Panc1 (cell line): Measurements from ENCODE around the gene LOXL4. TPM values are rescaled to one million over a fixed set of nuclear protein-coding genes. Genes with fewer than 3 reads are reported as not detected.

Experiments used
- ATAC-seq: fragments of 200-7000 bp; cut with Tn5 transposase; 2 replicates; pipeline ENCODE4 v1.9.1; 2020; ENCODE audit warnings: mild to moderate bottlenecking, moderate library complexity
- BruUV-seq: library from RNA; stranded (reverse); fragments of 400-500 nt; replicated peaks from 2 replicates; lab custom pipeline; 2021; lab: Mats Ljungman, UMichigan
- CTCF ChIA-PET: fragments of 300-600 bp; sonication (Branson Sonifier 250); formaldehyde crosslinking; loops from one replicate; lab custom pipeline; 2022; ENCODE audit warnings: antibody characterized with exemption; lab: Charles Lee
- POLR2A ChIA-PET: fragments of 300-600 bp; sonication (Branson Sonifier 250); formaldehyde crosslinking; loops from one replicate; lab custom pipeline; 2022; ENCODE audit warnings: antibody characterized with exemption; lab: Charles Lee
- DNase-seq: peaks from one replicate; pipeline ENCODE4 v3.0.0-alpha.2; 2010; ENCODE audit warnings: low read depth, low spot score
- H3K27ac ChIP-seq: 2 replicates; pipeline ENCODE4 v1.5.1; 2011; ENCODE audit warnings: mild to moderate bottlenecking, low read length, inconsistent platforms
- H3K27me3 ChIP-seq: fragments of 200-500 bp; sonication (Bioruptor generic); 2 replicates; pipeline ENCODE4 v1.6.0; 2014; ENCODE audit warnings: low read length, inconsistent platforms; ENCODE audit not compliant: control insufficient read depth, insufficient read depth
- H3K36me3 ChIP-seq: fragments of 200-500 bp; sonication (Bioruptor generic); 2 replicates; pipeline ENCODE4 v1.5.1; 2014; ENCODE audit warnings: inconsistent platforms, mild to moderate bottlenecking, low read length, moderate library complexity; ENCODE audit not compliant: control insufficient read depth, insufficient read depth
- H3K4me1 ChIP-seq: 2 replicates; pipeline ENCODE4 v1.5.1; 2011; ENCODE audit warnings: inconsistent platforms, mild to moderate bottlenecking, low read length, moderate library complexity; ENCODE audit not compliant: control insufficient read depth, insufficient read depth
- H3K4me3 ChIP-seq, 2 experiments: 2 replicates each; pipeline ENCODE4 v1.5.1; 2011 to 2012; ENCODE audit warnings: low read depth in 2 of 2, low read length in 2 of 2, mild to moderate bottlenecking in 2 of 2, inconsistent platforms in 1 of 2, moderate library complexity in 1 of 2
- H3K9me3 ChIP-seq: fragments of 200-500 bp; sonication (Bioruptor generic); 2 replicates; pipeline ENCODE4 v1.5.1; 2014; ENCODE audit warnings: low read depth, mild to moderate bottlenecking, inconsistent platforms, low read length, moderate library complexity; ENCODE audit not compliant: control insufficient read depth, insufficient read depth
- CTCF ChIP-seq: fragments of 450-650 bp; IDR thresholded peaks from 2 replicates; pipeline ENCODE4 v1.5.1; 2017; ENCODE audit warnings: mild to moderate bottlenecking
- POLR2AphosphoS5 ChIP-seq: IDR thresholded peaks from 2 replicates; pipeline ENCODE4 v1.6.1; 2012; ENCODE audit warnings: mild to moderate bottlenecking, low read depth, low read length, moderate library complexity
- SIN3A ChIP-seq: IDR thresholded peaks from 2 replicates; pipeline ENCODE4 v1.6.1; 2012; ENCODE audit warnings: low read depth, mild to moderate bottlenecking, low read length, moderate library complexity, borderline replicate concordance; ENCODE audit not compliant: insufficient read depth
- TCF7L2 ChIP-seq: IDR thresholded peaks from 2 replicates; pipeline ENCODE4 v1.6.1; 2011; ENCODE audit warnings: mild to moderate bottlenecking, low read depth, low read length, inconsistent platforms
- in situ Hi-C: cut with HindIII; loops from 2 replicates; pipeline ENCODE4 v1.10.0; 2016; ENCODE audit warnings: low sequenced_read_pairs, low pct_unique_long_range_greater_than_20kb
- intact Hi-C: fragments of 100-400 bp; cut with micrococcal nuclease; formaldehyde crosslinking; loops from one replicate; pipeline ENCODE4 v1.10.0; 2022; ENCODE audit not compliant: unreplicated experiment
- total RNA-seq: library from RNA; stranded (reverse); gene quantifications from one replicate; pipeline ENCODE4 v1.2.1, GENCODE V29; 2021; ENCODE audit not compliant: unreplicated experiment
- TF ChIP-seq, protein P1 (sequence below), 2 experiments: IDR thresholded peaks; 2 replicates each; pipeline ENCODE4 v1.6.1; 2011 to 2012; ENCODE audit warnings: low read depth in 2 of 2, control low read depth in 1 of 2, low read length in 1 of 2, mild to moderate bottlenecking in 1 of 2, moderate library complexity in 1 of 2; ENCODE audit not compliant: insufficient read depth in 1 of 2

The LOXL4 gene
- total RNA-seq, 1 experiment from 2014 or later: 17.7 TPM

GRCh38 chr10:98313598-98313997, 45.6 kb upstream of the LOXL4 start:
- H3K36me3 ChIP-seq: no peaks in the 10 kb centered on the region
- ATAC-seq (no peak), DNase-seq (no peak)
- no peaks in the 10 kb centered on the region for H3K9me3 ChIP-seq
- in situ Hi-C loops (no loop called here), intact Hi-C loops (no loop called here)
- peaks cover 11% of the 10 kb centered on the region for H3K4me1 ChIP-seq
- no peak for TF ChIP-seq CTCF
- TF ChIP-seq, protein P1, sequence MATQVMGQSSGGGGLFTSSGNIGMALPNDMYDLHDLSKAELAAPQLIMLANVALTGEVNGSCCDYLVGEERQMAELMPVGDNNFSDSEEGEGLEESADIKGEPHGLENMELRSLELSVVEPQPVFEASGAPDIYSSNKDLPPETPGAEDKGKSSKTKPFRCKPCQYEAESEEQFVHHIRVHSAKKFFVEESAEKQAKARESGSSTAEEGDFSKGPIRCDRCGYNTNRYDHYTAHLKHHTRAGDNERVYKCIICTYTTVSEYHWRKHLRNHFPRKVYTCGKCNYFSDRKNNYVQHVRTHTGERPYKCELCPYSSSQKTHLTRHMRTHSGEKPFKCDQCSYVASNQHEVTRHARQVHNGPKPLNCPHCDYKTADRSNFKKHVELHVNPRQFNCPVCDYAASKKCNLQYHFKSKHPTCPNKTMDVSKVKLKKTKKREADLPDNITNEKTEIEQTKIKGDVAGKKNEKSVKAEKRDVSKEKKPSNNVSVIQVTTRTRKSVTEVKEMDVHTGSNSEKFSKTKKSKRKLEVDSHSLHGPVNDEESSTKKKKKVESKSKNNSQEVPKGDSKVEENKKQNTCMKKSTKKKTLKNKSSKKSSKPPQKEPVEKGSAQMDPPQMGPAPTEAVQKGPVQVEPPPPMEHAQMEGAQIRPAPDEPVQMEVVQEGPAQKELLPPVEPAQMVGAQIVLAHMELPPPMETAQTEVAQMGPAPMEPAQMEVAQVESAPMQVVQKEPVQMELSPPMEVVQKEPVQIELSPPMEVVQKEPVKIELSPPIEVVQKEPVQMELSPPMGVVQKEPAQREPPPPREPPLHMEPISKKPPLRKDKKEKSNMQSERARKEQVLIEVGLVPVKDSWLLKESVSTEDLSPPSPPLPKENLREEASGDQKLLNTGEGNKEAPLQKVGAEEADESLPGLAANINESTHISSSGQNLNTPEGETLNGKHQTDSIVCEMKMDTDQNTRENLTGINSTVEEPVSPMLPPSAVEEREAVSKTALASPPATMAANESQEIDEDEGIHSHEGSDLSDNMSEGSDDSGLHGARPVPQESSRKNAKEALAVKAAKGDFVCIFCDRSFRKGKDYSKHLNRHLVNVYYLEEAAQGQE (IDR thresholded peaks at IDR 0.05; ENCODE audit: insufficient read depth in 1 of 2, low read depth in 2 of 2, low read length in 1 of 2): no peak
- no peak for TF ChIP-seq SIN3A
- no peaks in the 10 kb centered on the region for H3K27me3 ChIP-seq
- no peak overlapping the region for H3K27ac ChIP-seq
- ChIA-PET POLR2A (no interaction called here), CTCF (no interaction called here)
- no peak overlapping the region for H3K4me3 ChIP-seq
- no TSS peak for BruUV-seq

GRCh38 chr10:98312822-98313221, 44.8 kb upstream of the LOXL4 start:
- Histone ChIP-seq H3K36me3 (no peaks in the 10 kb centered on the region), H3K27ac (no peak overlapping the region), H3K4me1 (peaks cover 13% of the 10 kb centered on the region), H3K9me3 (no peaks in the 10 kb centered on the region), H3K4me3 (no peak overlapping the region), H3K27me3 (no peaks in the 10 kb centered on the region)
- intact Hi-C loops: no loop called here
- TF ChIP-seq POLR2AphosphoS5: no peak
- TF ChIP-seq, protein P1 (IDR thresholded peaks at IDR 0.05; ENCODE audit: insufficient read depth in 1 of 2, low read depth in 2 of 2, low read length in 1 of 2): no peak
- TF ChIP-seq SIN3A: no peak
- no peak for TF ChIP-seq TCF7L2
- TF ChIP-seq CTCF: no peak
- in situ Hi-C loops: no loop called here
- POLR2A ChIA-PET: no interaction called here
- CTCF ChIA-PET: interaction anchor here (0.6 kb wide), 1 partner anchor 62 kb away, joined by 3 read pairs; no protein-coding TSS in a partner anchor
- ATAC-seq (no peak), DNase-seq (no peak)
- BruUV-seq: no TSS peak
